MG63 (cell line): Measurements from ENCODE around the gene CERS4. TPM values are rescaled to one million over a fixed set of nuclear protein-coding genes. Genes with fewer than 3 reads are reported as not detected.
"Not testable (repeated sequence)": the region's sequence is repeated elsewhere in the genome, so short reads cannot be mapped to it uniquely, and the experiment has no call there.

Experiments
- DNase-seq: peaks from one replicate; pipeline ENCODE4 v3.0.0-alpha.2; 2020
- H3K27me3 ChIP-seq: fragments of 250-450 bp; sonication (Bioruptor Pico); 2 replicates; pipeline ENCODE4 v1.5.1; 2020; ENCODE audit warnings: mild to moderate bottlenecking, moderate library complexity
- H3K36me3 ChIP-seq: fragments of 250-450 bp; sonication (Bioruptor Pico); 2 replicates; pipeline ENCODE4 v1.5.1; 2020; ENCODE audit warnings: mild to moderate bottlenecking, moderate library complexity
- H3K4me3 ChIP-seq: fragments of 250-450 bp; sonication (Bioruptor Pico); 2 replicates; pipeline ENCODE4 v1.5.1; 2020; ENCODE audit warnings: mild to moderate bottlenecking, moderate library complexity
- H3K9me3 ChIP-seq: fragments of 250-450 bp; sonication (Bioruptor Pico); 2 replicates; pipeline ENCODE4 v1.5.1; 2020; ENCODE audit warnings: mild to moderate bottlenecking, moderate library complexity
- total RNA-seq: library from RNA; depleted of rRNA; stranded (reverse); fragments of >200 nt; shearing (Covaris generic); gene quantifications from 2 replicates; pipeline ENCODE4 v1.2.3, GENCODE V29; 2014; ENCODE audit warnings: low replicate concordance

The CERS4 gene
- total RNA-seq, 1 experiment from 2014 or later: 20.3 TPM

- DNase-seq: peak; percentile 79
- Histone ChIP-seq H3K36me3 (no peaks in the 10 kb centered on the region), H3K9me3 (no peaks in the 10 kb centered on the region), H3K27me3 (no peaks in the 10 kb centered on the region), H3K4me3 (no peak overlapping the region)
Measured at GRCh38 chr19:8224394-8225145, 15.4 kb downstream of the CERS4 start.

GRCh38 chr19:8231073-8231604 lies 22.0 kb downstream of the CERS4 start:
- peaks cover 13% of the 10 kb centered on the region for H3K9me3 ChIP-seq
- H3K4me3 ChIP-seq: no peak overlapping the region
- no peak for DNase-seq
- H3K36me3 ChIP-seq: 0 out of 2 replicates have a peak, but pooled peaks cover 2% of the 10 kb centered on the region
- no peaks in the 10 kb centered on the region for H3K27me3 ChIP-seq

DNA sequence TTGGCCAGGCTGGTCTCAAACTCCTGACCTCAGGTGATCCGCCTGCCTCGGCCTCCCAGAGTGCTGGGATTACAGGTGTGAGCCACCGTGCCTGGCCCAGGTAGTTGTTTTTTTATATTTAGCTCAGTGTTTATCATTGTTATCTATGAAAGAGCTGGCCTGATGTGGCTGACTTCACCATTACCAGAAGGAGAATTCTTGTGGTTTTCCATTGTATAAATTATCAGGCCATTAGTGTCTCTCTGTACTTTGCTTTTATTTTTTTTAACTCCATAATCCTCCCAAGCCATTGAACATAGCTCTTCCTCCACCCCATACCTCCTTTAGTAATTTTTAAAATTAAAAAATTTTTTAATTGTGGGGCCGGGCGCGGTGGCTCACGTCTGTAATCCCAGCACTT lies 24.2 kb downstream of the CERS4 start:
- H3K36me3 ChIP-seq: 0 out of 2 replicates have a peak, but pooled peaks cover 2% of the 10 kb centered on the region
- DNase-seq: no peak
- H3K9me3 ChIP-seq: peaks cover 13% of the 10 kb centered on the region
- no peaks in the 10 kb centered on the region for H3K27me3 ChIP-seq
- H3K4me3 ChIP-seq: no peak overlapping the region

DNA sequence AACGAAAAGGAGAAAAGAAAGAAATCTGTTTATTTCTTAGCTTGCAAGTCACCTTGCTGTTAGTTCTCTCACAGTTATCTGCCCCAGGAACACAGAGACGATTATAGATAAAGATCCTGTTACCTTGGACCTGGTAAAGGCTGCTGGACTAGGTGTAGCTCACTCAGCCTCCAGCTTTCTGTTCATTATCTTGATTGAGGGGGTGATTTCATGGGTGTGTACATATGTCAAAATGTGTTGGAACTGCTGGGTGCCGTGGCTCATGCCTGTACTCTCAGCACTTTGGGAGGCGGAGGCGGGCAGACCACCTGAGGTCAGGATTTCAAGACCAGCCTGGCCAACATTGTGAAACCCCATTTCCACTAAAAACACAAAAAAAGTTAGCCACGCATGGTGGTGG lies 27.9 kb downstream of the CERS4 start:
- H3K9me3 ChIP-seq: peaks cover 5% of the 10 kb centered on the region
- no peak overlapping the region for H3K4me3 ChIP-seq
- DNase-seq: no peak
- no peaks in the 10 kb centered on the region for H3K27me3 ChIP-seq
- no peaks in the 10 kb centered on the region for H3K36me3 ChIP-seq

GRCh38 chr19:8238251-8238650 lies 29.1 kb downstream of the CERS4 start:
- Histone ChIP-seq H3K36me3 (no peaks in the 10 kb centered on the region), H3K9me3 (peaks cover 10% of the 10 kb centered on the region), H3K27me3 (no peaks in the 10 kb centered on the region), H3K4me3 (no peak overlapping the region)
- DNase-seq: peak; percentile 43

GRCh38 chr19:8239528-8240273 lies 30.5 kb downstream of the CERS4 start:
- DNase-seq: no peak
- Histone ChIP-seq H3K9me3 (peaks cover 12% of the 10 kb centered on the region), H3K36me3 (no peaks in the 10 kb centered on the region), H3K27me3 (no peaks in the 10 kb centered on the region), H3K4me3 (no peak overlapping the region)

DNA sequence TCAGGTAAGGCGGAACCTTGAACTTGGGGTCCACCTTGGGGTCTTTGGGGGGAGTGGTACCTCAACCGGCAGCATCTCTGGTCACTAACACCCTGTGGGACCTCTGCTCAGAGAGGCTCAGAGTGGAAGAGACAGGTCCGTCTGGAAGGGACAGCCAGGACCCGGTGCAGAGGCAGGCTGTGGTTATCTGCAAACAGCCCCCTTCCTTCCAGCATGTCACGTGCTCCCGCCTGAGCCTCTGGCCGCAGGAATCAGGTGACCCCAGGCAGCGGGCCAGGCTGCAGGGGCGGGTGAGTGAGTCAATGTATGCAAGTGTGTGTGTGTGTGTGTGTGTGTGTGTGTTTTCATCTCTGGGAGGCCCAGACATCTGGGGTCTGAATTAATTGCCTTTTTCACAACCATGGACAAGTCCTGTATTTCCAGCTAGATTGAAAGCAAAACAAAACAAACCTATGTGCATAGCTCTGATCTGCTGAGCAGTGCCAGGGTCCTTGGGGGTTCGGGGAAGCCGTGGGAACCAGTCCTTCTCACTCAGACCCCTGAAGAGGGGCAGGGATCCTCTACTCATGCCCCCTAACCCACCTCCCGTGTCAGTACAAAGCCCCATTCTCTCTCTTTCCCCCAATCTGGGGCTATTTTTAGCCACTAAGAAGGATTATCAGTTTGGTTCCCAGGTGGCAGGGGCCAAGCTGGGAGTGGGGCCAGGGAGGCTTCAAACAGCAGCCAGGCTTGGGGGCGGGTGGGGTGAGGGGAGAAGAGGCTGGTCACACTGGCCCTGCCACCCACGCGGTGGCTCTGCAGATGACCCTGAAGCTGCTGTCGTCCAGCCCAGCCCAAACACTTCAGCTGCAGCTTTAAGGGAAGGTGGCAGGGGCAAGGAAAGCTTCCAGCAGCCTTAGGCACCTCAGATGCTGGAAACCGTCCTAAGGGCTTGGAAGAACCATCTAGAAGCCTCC lies 31.4 kb downstream of the CERS4 start:
- no peaks in the 10 kb centered on the region for H3K27me3 ChIP-seq
- peak; percentile 95 for DNase-seq
- peaks cover 12% of the 10 kb centered on the region for H3K9me3 ChIP-seq
- H3K4me3 ChIP-seq: no peak overlapping the region
- H3K36me3 ChIP-seq: no peaks in the 10 kb centered on the region

GRCh38 chr19:8241646-8242045 lies 32.5 kb downstream of the CERS4 start:
- Histone ChIP-seq H3K9me3 (peaks cover 12% of the 10 kb centered on the region), H3K36me3 (no peaks in the 10 kb centered on the region), H3K27me3 (no peaks in the 10 kb centered on the region), H3K4me3 (no peak overlapping the region)
- DNase-seq: no peak

GRCh38 chr19:8242211-8242821 lies 33.1 kb downstream of the CERS4 start:
- Histone ChIP-seq H3K9me3 (peaks cover 12% of the 10 kb centered on the region), H3K4me3 (no peak overlapping the region), H3K36me3 (no peaks in the 10 kb centered on the region), H3K27me3 (no peaks in the 10 kb centered on the region)
- no peak for DNase-seq

- no peaks in the 10 kb centered on the region for H3K27me3 ChIP-seq
- peaks cover 12% of the 10 kb centered on the region for H3K9me3 ChIP-seq
- H3K4me3 ChIP-seq: no peak overlapping the region
- DNase-seq: no peak
- H3K36me3 ChIP-seq: no peaks in the 10 kb centered on the region
Measured at GRCh38 chr19:8243146-8243545, 34.0 kb downstream of the CERS4 start.

DNA sequence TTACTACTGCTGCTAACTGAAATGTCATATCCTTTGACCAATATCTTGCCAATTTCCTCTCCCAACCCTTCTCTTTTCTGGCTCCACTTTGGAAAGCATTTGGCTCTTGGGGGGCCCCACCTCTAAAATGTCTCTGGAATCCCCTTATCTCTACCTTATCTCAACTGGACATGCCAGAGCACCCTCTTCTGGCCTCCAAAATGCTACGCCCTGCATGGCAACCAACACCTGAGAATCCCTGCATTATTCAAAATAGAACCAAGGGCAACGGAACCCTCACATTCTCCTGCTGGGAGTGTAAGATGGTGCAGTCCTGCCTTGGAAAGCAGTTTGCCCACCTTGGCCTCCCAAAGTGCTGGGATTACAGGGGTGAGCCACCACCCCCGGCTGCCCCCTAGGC lies 35.3 kb downstream of the CERS4 start:
- Histone ChIP-seq H3K4me3 (no peak overlapping the region), H3K27me3 (no peaks in the 10 kb centered on the region), H3K9me3 (peaks cover 12% of the 10 kb centered on the region), H3K36me3 (no peaks in the 10 kb centered on the region)
- no peak for DNase-seq

GRCh38 chr19:8245869-8246835 lies 37.0 kb downstream of the CERS4 start:
- H3K9me3 ChIP-seq: peaks cover 7% of the 10 kb centered on the region; the same call in 1 of the 2 replicates
- H3K36me3 ChIP-seq: no peaks in the 10 kb centered on the region
- no peak for DNase-seq
- H3K27me3 ChIP-seq: no peaks in the 10 kb centered on the region
- H3K4me3 ChIP-seq: no peak overlapping the region

DNA sequence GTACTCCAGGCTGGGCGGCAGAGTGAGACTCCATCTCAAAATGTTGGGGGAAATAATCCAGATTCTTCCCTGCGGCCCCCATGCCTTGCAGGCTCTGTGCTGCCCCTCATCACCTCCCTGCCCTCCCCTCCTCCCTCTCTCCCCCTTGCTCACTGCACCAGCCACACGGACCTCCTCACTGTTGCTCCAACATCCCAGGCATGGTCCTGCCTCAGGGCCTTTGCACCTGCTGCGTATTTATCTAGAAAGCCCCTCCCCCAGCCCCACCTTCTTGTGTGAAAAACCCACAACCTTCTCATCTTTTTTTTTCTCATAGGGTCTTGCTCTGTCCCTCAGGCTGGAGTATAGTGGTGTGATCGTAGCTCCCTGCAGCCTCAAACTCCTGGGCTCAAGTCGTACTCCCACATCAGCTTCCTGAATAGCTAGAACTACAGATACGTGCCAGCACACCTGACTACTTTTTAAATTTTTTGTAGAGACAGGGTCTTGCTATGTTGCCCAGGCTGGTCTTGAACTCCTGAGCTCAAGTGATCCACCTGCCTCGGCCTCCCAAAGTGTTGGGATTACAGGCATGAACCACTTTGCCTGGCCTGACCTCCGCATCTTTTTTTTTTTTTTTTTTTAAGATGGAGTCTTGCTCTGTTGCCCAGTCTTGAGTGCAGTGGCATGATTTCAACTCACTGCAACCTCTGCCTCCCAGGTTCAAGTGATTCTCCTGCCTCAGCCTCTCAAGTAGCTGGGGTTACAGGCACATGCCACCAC lies 38.1 kb downstream of the CERS4 start:
- not testable (repeated sequence) for H3K27me3 ChIP-seq

DNA sequence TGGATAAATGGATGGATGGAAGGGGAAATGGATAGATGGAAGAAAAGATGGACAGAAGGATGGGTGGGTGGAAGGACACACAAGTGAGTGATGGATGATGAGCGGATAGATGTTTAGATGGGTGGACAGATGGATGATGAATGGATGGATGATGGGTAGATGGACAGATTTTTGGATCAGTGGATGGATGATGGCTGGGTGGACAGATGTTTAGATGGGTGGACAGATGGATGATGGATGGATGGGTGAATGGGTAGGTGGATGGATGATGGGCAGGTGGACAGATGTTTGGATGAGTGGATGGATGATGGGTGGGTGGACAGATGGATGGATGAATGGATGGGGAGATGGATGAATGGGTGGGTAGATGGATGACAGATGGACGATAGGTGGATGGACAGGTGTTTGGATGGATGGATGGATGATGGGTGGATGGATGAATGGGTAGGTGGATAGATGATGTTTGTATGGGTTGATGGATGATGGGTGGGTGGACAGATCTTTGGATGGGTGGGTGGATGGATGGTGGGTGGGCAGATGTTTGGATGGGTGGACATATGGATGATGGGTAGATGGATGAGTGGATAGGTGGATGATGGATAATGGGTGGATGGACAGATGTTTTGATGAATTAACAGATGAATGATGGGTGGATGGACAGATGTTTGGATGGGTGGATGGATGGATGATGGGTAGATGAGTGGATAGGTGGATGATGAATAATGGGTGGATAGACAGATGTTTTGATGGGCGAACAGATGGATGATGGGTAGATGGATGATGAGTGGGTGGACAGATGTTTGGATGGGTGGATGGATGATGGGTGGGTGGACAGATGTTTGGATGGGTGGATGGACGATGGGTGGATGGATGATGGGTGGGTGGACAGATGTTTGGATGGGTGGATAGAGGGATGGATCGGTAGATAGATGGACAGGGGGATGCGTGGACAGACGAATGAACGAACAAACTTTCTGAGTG lies 39.5 kb downstream of the CERS4 start:
- no peaks in the 10 kb centered on the region for H3K9me3 ChIP-seq
- DNase-seq: no peak
- no peaks in the 10 kb centered on the region for H3K36me3 ChIP-seq
- no peak overlapping the region for H3K4me3 ChIP-seq
- no peaks in the 10 kb centered on the region for H3K27me3 ChIP-seq

More for the DNA sequence above, 38.1 kb downstream of the CERS4 start:
- H3K4me3 ChIP-seq, H3K36me3 ChIP-seq, DNase-seq, H3K9me3 ChIP-seq: not testable (repeated sequence)
